HUES64 (cell line): ENCODE measurements around the gene RIPK4.
"Not testable (repeated sequence)": the region's sequence is repeated elsewhere in the genome, so short reads cannot be mapped to it uniquely, and the experiment has no call there.

Experiments used
- H3K27ac ChIP-seq: 2 replicates; pipeline ENCODE4 v1.7.0; 2013; ENCODE audit warnings: low read depth, low read length, inconsistent platforms
- H3K27me3 ChIP-seq: 2 replicates; pipeline ENCODE4 v1.6.1; 2013; ENCODE audit warnings: mild to moderate bottlenecking, low read length; ENCODE audit not compliant: insufficient read depth
- H3K36me3 ChIP-seq: 2 replicates; pipeline ENCODE4 v1.6.1; 2013; ENCODE audit warnings: mild to moderate bottlenecking, low read length; ENCODE audit not compliant: insufficient read depth
- H3K4me1 ChIP-seq: 2 replicates; pipeline ENCODE4 v1.6.1; 2013; ENCODE audit warnings: mild to moderate bottlenecking, low read length, moderate library complexity; ENCODE audit not compliant: insufficient read depth
- H3K4me3 ChIP-seq: 2 replicates; pipeline ENCODE4 v1.5.1; 2013; ENCODE audit warnings: mild to moderate bottlenecking, low read length, moderate library complexity
- H3K9ac ChIP-seq: 2 replicates; pipeline ENCODE4 v1.6.1; 2013; ENCODE audit warnings: mild to moderate bottlenecking, low read depth, low read length
- H3K9me3 ChIP-seq: 2 replicates; pipeline ENCODE4 v1.6.1; 2013; ENCODE audit warnings: low read depth, low read length; ENCODE audit not compliant: insufficient read depth
- WGBS: fragments of 150-250, 120-280 bp; methylation state at CpG from one replicate; pipeline ENCODE4 v1.1.7; 2013; ENCODE audit warnings: missing lambda C conversion rate; 5-methylcytosine and 5-hydroxymethylcytosine counted together

Gene RIPK4

GRCh38 chr21:41694042-41694441, 72.8 kb downstream of the RIPK4 start:
- not testable (repeated sequence) for H3K9me3 ChIP-seq, H3K36me3 ChIP-seq, H3K27ac ChIP-seq, H3K4me1 ChIP-seq, H3K9ac ChIP-seq, H3K27me3 ChIP-seq, H3K4me3 ChIP-seq
- 90% methylated on average over 4 of the region's 4 CpGs for WGBS

- no peaks in the 10 kb centered on the region for H3K27me3 ChIP-seq
- H3K27ac ChIP-seq = no peak overlapping the region
- WGBS = 93% methylated on average over 10 of the region's 10 CpGs
- H3K4me3 ChIP-seq = no peak overlapping the region
- no peaks in the 10 kb centered on the region for H3K36me3 ChIP-seq
- no peaks in the 10 kb centered on the region for H3K4me1 ChIP-seq
- H3K9me3 ChIP-seq = no peaks in the 10 kb centered on the region
- no peak overlapping the region for H3K9ac ChIP-seq
Measured at GRCh38 chr21:41692185-41692565, 74.7 kb downstream of the RIPK4 start.

- Histone ChIP-seq H3K27ac (no peak overlapping the region), H3K27me3 (no peaks in the 10 kb centered on the region), H3K9ac (no peak overlapping the region), H3K36me3 (no peaks in the 10 kb centered on the region), H3K4me3 (no peak overlapping the region), H3K4me1 (no peaks in the 10 kb centered on the region), H3K9me3 (no peaks in the 10 kb centered on the region)
- WGBS = 90% methylated on average over 11 of the region's 12 CpGs
Measured at GRCh38 chr21:41691205-41692184, 75.4 kb downstream of the RIPK4 start.
